Neural progenitor cell (in vitro differentiated cells): Measurements from ENCODE around the gene FGD6.

ENCODE experiments used
- CTCF ChIP-seq: fragments of 200-600 bp; sonication (generic); IDR thresholded peaks from 2 replicates; pipeline ENCODE4 v1.5.1; 2017; ENCODE audit warnings: antibody characterized with exemption, mild to moderate bottlenecking
- EZH2 ChIP-seq: fragments of 200-600 bp; sonication (generic); IDR thresholded peaks from 2 replicates; pipeline ENCODE4 v1.6.1; 2017; ENCODE audit warnings: antibody characterized with exemption, mild to moderate bottlenecking, moderate library complexity
- EZH2phosphoT487 ChIP-seq: fragments of 200-600 bp; sonication (generic); IDR thresholded peaks from 2 replicates; pipeline ENCODE4 v1.6.1; 2017; ENCODE audit warnings: antibody characterized with exemption

- TF ChIP-seq CTCF: no peak
- TF ChIP-seq EZH2: no peak
- TF ChIP-seq EZH2phosphoT487: no peak
These were observed 25.0 kb downstream of the FGD6 start for GRCh38 chr12:95192271-95192670.
